Measurements from ENCODE around the gene CD300A.

DNA sequence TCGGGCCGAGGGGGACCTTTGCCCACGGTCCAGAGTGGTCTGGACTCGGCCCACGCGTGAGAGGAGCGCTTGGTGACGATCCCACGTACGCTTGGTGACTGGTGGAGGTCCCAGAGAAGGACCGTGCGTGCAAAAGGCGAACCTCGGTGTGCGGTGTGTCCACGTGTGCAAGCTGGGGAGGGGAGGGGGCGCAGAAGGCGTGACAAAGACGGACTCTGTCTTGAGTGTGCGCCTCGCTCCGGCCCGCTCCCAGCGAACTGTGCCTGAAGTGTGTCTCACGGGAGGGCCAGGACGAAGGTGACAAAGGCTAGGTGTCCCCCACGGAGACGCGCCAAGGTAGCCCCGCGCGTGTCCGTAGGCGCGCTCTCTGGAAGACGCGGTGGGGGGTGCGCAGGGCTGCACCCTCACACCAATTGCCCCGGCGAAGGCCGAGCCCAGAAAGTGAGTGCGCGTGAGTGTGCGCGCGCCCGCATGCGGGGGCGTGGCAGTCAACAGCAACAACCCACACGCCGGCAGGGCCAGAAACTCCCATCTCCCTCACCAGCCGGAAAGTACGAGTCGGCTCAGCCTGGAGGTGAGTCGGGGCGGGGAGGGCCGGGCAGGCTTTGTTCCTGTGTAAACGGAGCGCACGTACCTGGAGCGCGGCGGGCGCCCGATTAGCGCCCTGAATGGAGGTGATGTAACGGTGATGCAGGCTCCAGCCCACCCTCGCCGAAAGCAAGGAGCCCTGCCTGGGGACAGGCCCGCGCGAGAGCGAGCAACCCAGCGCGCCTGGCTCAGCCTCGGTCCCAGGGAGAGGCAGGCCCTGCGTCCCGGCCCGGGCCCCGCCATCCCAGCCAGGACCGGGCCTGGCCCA lies 34.6 kb upstream of the CD300A start, which contains the start of gene GPRC5C:
- TF ChIP-seq, protein P1, sequence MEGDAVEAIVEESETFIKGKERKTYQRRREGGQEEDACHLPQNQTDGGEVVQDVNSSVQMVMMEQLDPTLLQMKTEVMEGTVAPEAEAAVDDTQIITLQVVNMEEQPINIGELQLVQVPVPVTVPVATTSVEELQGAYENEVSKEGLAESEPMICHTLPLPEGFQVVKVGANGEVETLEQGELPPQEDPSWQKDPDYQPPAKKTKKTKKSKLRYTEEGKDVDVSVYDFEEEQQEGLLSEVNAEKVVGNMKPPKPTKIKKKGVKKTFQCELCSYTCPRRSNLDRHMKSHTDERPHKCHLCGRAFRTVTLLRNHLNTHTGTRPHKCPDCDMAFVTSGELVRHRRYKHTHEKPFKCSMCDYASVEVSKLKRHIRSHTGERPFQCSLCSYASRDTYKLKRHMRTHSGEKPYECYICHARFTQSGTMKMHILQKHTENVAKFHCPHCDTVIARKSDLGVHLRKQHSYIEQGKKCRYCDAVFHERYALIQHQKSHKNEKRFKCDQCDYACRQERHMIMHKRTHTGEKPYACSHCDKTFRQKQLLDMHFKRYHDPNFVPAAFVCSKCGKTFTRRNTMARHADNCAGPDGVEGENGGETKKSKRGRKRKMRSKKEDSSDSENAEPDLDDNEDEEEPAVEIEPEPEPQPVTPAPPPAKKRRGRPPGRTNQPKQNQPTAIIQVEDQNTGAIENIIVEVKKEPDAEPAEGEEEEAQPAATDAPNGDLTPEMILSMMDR (IDR thresholded peaks at IDR 0.05; ENCODE audit: low read depth, low read length, poor library complexity, severe bottlenecking), result no peak
- no peak for TF ChIP-seq EZH2phosphoT487 (IDR thresholded peaks at IDR 0.05; ENCODE audit: borderline replicate concordance, low read length)

Data from DOHH2 (cell line).